ENCODE results near the gene DNM1.
"Not testable (repeated sequence)": the region's sequence is repeated elsewhere in the genome, so short reads cannot be mapped to it uniquely, and the experiment has no call there.

The DNM1 gene

DNA sequence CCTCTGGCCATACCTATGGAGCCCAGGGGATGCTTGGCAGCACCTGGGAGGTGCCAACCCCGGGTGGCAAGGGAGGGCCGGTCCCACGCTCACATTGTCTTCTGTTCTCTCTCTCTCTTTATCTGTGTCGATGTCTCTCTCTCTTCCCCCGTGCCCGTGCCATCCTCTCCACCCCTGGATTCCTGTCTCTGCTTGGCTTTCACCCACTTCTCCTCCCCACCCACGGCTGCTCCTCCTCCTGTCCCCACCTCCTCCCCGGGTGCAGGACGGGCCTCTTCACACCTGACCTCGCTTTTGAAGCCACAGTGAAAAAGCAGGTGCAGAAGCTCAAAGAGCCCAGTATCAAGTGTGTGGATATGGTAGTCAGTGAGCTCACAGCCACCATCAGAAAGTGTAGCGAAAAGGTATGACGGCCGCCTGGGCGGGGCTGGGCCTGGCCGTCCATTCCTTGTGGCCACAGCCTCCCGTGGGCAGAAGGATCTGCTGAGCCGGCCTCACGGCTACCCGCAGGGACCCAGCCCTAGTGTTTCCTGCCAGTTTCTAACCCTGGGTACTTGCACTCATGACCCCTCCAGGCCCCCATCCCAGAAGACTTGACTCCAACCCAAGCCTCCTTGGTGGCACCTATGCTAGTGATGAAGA lies 22.7 kb downstream of the DNM1 start:
- DNase-seq (ENCODE audit: low spot score): no peak

DNA sequence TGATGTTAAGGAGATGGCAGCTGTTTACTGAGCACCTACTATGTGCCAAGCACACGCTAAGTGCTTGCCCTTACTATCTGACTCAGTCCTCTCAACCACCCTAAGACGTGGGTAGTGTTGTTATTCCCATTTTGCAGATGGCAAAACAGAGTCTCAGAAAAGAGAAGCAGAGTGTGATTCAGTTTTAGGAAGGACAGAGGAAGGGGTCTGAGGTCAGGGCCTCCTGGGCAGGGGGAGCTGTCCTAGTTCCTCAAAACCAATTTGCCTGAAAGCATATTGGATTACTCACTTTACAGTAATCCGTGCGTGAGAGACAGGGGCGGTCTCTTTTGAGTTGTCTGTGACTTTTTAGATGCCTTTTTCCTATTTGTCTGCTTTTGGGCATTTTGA lies 23.2 kb downstream of the DNM1 start:
- no peak for DNase-seq (ENCODE audit: low spot score)

DNA sequence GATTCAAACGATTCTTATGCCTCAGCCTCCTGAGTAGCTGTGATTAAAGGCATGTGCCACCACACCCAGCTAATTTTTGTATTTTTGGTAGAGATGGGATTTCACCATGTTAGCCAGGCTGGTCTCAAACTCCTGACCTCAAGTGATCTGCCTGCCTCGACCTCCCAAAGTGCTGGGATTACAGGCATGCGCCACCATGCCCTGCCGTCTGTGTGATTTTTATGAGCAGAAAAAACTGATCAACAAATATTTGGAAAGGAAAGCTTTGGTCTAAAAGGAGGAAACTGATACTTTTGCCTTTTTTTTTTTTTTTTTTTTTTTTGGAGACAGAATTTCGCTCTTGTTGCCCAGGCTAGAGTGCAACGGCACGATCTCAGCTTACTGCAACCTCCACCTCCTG lies 27.7 kb downstream of the DNM1 start:
- not testable (repeated sequence) for DNase-seq (ENCODE audit: low spot score)

DNA sequence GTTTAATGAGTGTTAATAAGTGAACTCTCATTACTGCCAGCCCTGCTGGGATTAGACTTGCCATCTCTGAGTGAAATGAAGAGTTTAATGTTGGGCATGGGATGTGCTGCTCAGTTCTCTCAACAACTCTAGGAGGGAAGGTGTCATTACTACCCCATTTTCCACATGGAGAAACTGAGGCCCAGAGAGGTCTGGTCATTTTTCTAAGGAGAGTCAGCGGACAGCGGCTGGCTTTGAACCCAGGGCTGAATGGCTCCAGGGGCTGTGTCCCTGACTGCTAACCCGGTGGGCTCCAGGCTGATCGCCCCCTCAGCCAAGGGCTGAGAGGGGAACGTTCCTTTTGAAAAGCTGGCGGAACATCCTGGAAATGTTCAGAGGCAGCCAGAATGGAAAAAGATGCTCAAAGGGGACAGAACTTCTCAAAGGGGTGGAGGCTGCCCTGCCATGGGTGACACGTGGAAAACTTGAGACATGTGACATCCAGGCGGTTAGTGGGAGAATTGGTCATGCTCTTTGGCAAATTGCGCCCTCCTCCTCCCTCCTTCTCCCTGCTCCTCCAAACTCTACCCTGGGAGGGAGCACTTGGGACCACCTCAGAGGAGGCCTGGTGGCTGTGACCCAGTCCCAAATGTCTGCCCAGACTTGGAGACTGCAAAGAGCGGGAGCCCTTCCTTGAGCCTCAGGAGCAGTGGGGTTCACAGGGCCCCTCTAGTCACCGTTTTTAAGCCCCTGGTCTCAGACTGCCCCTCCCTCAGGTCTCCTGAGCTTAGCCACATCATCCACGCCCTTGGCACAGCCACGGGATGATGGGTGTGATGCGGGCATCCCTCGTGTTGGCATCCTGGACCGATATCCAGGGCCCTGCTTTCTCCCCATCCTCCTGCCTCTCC lies 28.7 kb downstream of the DNM1 start:
- DNase-seq (ENCODE audit: low spot score): no peak

DNA sequence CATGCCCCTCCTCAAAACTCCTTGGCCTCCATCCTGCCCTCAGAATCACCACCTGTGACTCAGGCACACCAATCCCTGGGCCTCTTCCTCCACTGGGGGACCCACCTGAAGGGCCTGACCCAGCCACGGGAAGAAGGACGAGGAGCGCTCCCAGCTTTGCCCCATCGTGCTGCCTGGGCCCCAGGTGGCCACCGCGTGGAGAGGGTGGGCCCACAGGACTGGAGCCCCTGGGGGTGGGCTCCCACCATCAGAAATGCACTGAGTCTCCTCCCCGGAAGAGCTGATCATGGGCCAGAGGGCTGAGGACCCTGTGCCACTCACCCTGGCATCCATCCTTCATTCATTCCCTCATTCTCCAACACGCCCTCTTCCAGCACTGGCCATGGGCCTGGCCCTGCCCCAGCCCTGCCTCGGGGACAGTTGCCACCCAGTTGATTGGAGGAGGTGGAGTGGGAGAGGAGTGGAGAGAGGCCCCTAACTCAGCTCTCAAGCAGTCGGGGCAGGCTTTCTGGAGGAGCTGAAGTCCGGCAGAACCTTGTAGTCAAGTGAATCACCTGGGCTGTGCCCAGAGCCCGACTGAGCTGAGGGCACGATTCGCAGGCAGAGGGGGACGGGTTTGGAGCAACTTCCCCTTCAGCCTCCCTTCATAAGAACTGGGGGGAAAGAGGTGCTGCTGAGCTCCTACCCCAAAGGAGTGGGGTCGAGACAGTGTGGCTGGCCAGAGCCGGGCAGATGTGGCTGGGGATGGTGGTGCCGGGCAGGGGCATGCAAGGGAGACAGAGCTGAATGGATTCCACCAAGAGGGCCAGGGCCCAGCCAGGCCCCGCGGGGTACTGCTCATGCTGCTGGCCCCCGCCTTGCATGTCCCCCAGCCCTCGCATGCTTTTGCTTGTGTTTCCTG lies 29.6 kb downstream of the DNM1 start:
- DNase-seq (ENCODE audit: low spot score): no peak

DNA sequence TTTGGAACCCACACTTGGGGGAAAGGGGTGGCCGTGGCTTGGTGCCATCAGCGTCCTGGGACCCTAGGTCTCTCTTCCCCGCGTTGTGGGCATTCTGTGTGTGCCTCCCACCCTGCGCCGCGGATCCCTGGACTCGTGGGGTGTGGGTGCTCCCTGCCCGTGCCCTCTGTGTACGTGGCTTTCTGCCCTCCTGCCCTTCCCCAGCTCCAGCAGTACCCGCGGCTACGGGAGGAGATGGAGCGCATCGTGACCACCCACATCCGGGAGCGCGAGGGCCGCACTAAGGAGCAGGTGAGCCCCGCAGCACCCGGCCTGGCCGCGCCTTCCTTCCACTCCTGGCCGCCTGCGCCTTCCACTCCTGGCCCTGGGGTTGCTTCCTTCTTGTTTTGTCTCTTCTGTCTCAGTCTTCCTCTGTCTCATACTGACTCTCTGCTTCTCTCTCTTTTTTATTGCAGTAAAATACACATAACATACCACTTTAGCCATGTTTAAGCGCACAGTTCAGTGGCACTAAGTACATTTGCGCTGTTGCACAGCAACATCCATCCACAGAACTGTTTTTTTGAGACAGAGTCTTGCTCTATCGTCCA lies 30.7 kb downstream of the DNM1 start:
- DNase-seq (ENCODE audit: low spot score): no peak

DNA sequence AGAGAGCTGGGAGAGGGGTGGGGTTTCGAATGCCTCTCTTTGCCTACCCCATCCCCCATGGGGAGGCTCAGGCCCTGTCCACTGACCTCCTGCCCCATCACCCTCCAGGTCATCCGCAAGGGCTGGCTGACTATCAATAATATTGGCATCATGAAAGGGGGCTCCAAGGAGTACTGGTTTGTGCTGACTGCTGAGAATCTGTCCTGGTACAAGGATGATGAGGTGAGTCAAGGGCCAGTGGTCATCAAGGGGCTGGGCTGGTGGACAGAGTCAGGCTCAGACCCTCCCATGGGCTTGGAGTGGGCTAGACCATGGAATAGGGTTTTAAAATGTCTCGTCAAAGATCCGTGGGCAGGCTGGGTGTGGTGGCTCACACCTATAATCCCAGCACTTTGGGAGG lies 38.9 kb downstream of the DNM1 start:
- no peak for DNase-seq (ENCODE audit: low spot score)

DNA sequence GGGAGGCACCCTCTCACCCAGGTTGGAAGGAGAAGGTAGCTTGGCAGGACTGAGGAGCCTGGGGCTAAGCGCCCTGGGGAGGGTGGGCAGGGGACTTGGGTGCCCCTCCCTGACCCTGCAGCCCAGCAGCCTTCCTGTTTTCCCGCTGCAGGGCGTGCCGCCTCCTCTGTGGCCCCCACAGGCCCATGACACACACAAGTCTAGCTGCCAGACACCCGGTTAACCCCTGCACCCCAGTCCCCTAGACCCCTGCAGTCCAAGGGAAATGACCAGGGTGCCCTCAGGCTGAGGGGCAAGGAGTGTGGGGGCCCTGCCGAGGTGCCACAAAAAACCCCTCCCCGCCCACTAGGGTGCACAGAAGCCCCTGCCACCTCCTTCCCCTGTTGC lies 39.6 kb downstream of the DNM1 start:
- DNase-seq (ENCODE audit: low spot score): no peak

DNA sequence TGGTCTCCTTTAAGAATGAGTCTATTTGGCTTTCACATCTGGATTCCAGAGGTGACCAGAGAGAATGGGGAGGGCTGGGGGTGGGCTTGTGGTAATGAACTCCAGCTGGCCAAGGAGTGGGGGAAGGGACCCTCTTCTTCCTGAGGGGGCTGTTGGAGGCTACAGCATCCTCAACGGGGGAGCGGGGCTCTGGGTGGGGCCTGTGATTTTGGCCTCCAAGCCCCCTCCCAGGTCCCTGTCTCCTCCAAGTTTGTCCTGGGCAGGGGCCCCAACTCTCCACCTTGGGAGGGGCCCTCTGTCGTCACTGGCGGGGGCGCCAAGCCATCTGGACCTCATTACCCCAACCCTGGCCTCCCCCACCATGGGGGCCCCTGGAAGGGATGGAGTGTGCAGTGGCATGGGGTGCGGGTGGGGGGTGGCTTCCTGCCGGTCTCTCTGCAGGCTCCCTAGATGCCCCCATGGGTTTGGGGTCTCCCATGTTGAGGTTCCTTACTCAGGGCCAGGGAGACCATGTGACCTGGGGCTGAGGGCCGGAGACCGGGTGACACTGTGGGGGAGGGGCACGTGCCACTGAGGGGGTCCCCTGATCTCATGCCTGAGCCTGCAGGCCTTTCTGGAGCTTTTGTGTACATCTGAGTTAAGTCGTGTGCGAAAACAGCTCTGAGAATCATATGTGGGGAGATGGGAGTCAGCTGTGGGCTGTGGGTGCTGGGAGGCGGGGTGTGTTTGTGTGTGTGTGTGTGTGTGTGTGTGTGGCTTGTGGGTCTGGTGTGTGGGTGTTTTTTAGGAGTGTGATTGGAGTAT lies 40.2 kb downstream of the DNM1 start:
- DNase-seq (ENCODE audit: low spot score): no peak

DNA sequence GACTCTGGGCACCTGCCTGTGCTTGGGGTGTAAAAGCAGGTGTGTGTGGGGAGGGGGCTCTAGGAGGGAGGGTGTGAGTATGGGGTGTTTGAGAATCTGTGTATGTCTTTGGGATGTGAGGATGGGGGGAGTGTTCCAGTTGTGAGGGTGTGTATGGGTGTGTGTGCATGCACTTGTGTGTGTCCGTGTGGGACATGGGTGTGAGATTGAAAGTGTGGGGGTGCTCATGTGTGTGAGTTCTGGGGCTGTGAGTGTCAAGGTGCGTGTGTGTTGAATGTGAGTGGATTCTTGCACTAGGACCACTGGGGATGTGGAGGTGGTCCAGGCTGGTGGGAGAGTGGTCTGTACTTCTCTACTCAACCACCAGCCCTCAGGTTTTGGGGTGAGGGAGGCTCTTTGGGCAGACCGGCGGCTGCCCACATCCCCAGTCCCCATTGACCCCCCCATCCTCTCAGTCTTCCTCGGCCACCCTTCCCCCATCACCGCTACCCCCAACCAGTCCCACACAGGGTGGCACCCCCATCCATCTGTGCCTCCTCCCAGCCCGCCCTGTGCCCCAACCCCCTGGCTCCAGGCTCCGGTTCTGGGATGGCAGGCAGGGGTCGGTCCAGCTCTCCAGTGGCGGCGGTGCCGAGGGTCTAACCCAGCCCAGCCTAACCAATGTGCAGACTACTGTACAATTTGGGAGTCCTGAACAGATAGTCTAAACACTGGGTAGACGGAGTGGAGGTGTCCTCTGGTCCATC lies 41.1 kb downstream of the DNM1 start:
- DNase-seq (ENCODE audit: low spot score): no peak

DNA sequence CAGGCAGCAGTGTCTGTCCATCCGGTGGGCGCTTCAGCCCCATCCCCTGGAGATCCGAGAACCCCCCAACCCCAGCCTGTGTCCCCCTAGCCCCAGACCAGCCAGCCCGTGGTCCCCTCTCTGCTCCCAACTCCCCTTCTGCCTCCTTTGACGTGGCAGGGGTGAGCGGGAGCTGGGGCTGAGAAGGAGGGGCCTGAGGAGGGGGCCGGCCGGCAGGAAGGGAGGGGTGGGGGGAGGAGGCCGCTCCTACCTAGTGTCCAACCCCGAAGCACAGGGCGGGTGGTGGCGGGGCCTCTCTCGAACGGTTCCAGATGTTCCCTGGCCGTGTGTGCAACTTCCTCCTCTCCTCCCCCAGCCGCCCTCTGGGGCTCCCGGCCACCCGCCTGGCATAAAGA lies 41.7 kb downstream of the DNM1 start:
- no peak for DNase-seq (ENCODE audit: low spot score)

DNA sequence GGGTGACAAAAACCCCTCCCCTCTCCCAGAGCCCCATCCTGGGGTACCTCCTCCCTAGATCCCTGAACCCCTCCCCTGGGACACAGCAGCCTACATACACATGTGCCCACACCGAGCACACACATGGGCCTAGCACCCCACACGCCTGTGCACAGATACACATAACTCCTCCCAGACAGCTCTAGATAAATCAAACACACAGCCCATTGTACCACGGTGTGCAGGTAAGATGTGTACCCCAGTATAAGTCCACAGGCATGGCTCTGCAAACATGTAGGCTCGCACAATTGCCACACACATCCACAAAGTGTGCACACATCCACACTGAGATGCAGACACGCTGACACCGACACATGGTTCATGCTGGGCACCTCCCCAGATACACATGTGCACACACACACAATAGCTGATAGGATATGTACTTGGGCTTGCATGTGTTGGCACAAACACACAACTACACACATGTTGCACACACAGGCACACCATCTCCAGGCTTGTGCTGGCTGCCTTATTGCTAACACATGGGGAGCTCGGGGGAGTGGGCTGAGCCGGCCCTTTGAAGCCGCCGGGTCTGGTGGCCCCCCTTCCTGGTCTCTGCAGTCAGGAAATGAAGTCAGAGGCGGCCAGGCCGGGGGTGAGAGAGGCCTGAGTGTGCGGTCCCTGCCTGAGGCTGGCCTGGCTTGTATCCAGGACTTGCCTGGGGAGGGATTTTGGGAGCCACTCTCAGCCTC lies 42.4 kb downstream of the DNM1 start:
- DNase-seq (ENCODE audit: low spot score): no peak

DNA sequence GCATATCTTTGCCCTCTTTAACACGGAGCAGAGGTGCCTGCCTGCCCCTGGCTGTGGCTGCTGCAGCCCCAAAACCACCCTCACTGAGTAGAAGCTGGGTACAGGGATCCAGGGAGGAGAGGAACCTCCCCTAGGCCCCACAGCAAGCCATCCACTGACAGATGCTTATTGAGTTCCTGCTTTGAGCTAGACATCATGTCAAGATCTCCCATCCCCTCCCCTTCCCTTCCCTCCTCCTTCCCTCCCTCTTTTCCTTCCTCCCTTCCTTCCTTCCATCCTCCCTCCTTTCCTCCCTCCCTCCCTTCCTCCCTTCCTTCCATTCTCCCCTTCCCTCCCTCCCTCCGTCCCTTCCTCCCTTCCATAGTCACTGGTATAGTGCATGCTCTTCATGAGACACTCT lies 43.3 kb downstream of the DNM1 start:
- no peak for DNase-seq (ENCODE audit: low spot score)

DNA sequence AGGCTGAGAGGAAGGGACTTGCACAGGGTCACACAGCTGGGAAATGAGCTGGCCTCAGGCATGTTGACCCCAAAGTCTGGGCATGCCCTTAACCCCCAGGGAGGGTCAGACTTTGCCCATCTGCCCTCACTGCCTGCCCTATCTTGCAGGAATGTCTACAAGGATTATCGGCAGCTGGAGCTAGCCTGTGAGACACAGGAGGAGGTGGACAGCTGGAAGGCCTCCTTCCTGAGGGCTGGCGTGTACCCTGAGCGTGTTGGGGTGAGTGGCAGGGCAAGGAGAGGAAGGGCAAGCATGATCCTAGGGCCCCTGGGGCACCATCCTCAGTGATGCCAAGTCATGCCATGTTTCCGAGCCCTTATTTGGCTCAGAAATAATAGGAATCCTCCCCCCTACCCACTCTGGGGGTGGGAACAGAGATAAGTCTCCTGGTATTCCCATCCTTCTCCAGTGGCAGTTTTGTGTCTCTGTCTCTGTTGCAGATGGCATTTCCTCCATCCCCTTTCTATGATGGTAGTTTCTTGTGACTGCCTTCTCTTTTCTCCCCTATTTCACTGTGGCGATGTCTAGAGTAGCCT lies 44.1 kb downstream of the DNM1 start:
- no peak for DNase-seq (ENCODE audit: low spot score)

DNA sequence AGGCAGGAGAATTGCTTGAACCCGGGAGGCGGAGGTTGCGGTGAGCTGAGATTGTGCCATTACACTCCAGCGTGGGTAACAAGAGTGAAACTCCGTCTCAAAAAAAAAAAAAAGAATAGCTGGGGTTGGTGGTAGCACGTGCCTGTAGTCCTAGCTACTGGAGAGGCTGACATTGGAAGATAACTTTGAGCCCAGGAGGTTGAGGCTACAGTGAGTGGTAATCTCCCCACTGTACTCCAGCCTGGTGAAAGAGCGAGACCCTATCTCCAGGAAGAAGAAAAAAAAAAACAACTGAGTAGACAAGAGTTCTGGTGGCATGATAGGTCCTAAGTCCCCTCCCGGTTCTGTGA lies 46.4 kb downstream of the DNM1 start:
- DNase-seq (ENCODE audit: low spot score): no peak

DNA sequence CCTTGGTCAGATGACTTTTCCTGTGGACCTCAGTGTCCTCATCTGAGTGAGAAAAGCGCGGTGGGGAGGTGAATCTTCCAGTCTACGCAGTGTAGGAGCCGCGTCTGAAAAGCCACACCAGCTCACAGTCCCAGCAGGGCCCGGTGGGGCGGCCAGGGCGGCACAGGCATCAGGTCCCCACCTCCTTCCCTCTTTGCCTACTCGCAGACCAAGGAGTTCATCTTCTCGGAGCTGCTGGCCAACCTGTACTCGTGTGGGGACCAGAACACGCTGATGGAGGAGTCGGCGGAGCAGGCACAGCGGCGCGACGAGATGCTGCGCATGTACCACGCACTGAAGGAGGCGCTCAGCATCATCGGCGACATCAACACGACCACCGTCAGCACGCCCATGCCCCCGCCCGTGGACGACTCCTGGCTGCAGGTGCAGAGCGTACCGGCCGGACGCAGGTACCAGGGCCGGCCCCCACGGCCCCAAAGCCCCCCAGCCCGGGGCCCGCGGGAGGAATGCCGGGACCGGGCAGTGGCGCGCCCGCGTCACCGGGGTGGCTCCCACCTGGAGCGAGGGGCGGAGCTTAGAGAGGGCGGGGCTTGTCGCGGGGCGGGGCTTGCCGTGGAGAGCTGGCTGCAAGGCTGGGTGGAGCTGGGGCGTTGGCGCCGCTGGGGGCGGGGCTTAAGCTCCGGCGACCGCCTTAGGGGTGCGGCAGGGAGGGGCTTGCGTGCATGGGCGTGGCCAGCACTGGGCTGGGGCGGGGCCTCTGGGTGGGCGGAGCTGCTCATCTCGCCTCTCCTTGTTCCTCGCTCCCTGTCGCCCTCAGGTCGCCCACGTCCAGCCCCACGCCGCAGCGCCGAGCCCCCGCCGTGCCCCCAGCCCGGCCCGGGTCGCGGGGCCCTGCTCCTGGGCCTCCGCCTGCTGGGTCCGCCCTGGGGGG lies 47.0 kb downstream of the DNM1 start:
- peak; percentile 93 for DNase-seq (ENCODE audit: low spot score)

DNA sequence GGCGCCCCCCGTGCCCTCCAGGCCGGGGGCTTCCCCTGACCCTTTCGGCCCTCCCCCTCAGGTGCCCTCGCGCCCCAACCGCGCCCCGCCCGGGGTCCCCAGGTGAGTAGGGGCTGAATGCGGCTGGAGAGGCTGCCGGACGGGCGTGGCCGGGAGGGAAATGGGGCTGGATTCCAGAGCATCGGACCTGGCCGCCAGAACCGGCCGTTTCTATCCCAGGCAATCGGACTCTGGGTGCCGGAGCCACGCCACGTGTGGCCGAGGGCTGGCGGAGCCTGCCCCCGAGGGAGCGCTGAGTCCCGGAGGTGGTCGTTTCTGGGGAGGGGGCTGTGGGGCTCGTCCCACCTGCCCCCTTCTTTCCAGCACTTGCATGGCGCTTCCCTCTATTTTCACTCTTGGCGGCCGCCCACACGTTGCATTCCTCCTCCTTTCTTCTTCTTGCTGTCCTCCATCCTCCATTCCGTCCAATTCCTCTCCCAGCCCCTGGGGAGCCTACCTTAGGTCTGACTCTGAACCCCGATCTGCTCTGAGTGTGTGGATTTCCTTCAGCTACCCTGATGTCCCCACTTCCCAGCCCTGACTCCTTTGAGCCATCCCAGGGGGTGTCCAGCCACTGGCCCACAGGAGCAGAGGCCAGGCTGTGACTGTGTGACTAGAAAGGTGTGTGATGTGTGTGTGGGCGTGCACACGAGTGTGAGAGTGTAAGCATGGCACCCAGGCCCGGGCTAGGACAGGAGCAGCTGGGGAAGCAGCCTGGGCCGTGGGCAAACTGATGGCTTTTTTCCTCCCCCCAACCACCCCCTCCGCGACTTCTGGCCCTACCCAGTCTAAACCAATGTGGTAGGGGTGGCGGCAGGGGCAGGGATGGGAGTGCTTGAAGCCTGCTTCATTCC lies 47.9 kb downstream of the DNM1 start:
- DNase-seq (ENCODE audit: low spot score): no peak

DNA sequence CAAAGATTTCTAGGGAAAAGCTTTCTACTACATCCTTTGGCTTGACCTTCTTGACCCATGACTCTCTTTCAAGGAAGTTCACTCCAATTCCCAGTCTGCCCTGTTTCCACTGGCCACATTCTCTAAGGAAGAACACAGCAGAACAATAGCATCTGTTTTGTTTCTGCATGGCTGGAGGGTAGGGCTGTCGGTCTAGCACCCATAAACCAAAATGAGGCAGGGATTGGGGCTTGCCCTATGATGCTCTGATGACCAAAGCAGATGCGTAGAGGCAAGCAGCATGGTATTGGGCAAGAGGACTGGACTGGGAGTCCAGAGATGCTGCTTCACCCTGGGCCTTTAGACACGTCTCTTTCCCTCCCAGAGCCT lies 48.5 kb downstream of the DNM1 start:
- no peak for DNase-seq (ENCODE audit: low spot score)
